Skeletal muscle tissue (tissue), 4 donors: ENCODE data around the gene DNAH2. TPM values are rescaled to one million over a fixed set of nuclear protein-coding genes. Genes with fewer than 3 reads are reported as not detected.

ENCODE experiments used
- H3K27ac ChIP-seq: one replicate; pipeline ENCODE4 v1.7.0; 2013; ENCODE audit warnings: mild to moderate bottlenecking, low read depth, low read length, inconsistent platforms
- H3K27me3 ChIP-seq, 3 donors: one replicate each; pipeline ENCODE4 v1.7.0; 2013; ENCODE audit warnings: low read length in 3 of 3; ENCODE audit not compliant: control insufficient read depth in 3 of 3, insufficient read depth in 3 of 3
- H3K36me3 ChIP-seq, 3 donors: one replicate each; pipeline ENCODE4 v1.7.0; 2013; ENCODE audit warnings: low read length in 3 of 3; ENCODE audit not compliant: control insufficient read depth in 3 of 3, insufficient read depth in 3 of 3
- H3K4me1 ChIP-seq, 3 donors: one replicate each; pipeline ENCODE4 v1.7.0; 2013; ENCODE audit warnings: low read length in 3 of 3, mild to moderate bottlenecking in 3 of 3; ENCODE audit not compliant: control insufficient read depth in 3 of 3, insufficient read depth in 3 of 3
- H3K4me3 ChIP-seq, 3 donors: one replicate each; pipeline ENCODE4 v1.7.0; 2013; ENCODE audit warnings: low read length in 3 of 3
- H3K9ac ChIP-seq, 3 donors: one replicate each; pipeline ENCODE4 v1.7.0; 2013; ENCODE audit warnings: low read length in 3 of 3, mild to moderate bottlenecking in 3 of 3, moderate library complexity in 2 of 3, low read depth in 1 of 3
- H3K9me3 ChIP-seq, 3 donors: one replicate each; pipeline ENCODE4 v1.7.0; 2013; ENCODE audit warnings: low read length in 3 of 3; ENCODE audit not compliant: control insufficient read depth in 3 of 3
- total RNA-seq: library from RNA; depleted of rRNA; stranded (reverse); fragments of >200 nt; gene quantifications from one replicate; pipeline ENCODE4 v1.2.3, GENCODE V29; 2014
- donor health status: Osteomylitis.

Gene DNAH2
- total RNA-seq, 1 donor from 2014 or later, result 0.52 TPM

- Histone ChIP-seq H3K9me3 (no peaks in the 10 kb centered on the region), H3K4me1 (peaks cover 46 to 59% (median 49%) of the 10 kb centered on the region in 3 donors), H3K9ac (peak overlapping the region; percentile 96 to 100 (median 99)), H3K4me3 (peak overlapping the region; percentile 83 to 98 (median 97)), H3K36me3 (peaks cover 0 to 4% (median 0%) of the 10 kb centered on the region in 3 donors), H3K27me3 (no peaks in the 10 kb centered on the region), H3K27ac (peak overlapping the region; percentile 100)
Measured at GRCh38 chr17:7835814-7836595, 118.5 kb downstream of the DNAH2 start.

- Histone ChIP-seq H3K27ac (peak overlapping the region; percentile 100), H3K4me1 (peaks cover 51 to 65% (median 54%) of the 10 kb centered on the region in 3 donors), H3K9me3 (no peaks in the 10 kb centered on the region), H3K27me3 (no peaks in the 10 kb centered on the region), H3K36me3 (peaks cover 0 to 4% (median 3%) of the 10 kb centered on the region in 3 donors), H3K4me3 (peak overlapping the region; percentile 83 to 98 (median 97)), H3K9ac (peak overlapping the region; percentile 96 to 100 (median 99))
Measured at GRCh38 chr17:7836596-7837407, 119.3 kb downstream of the DNAH2 start.

GRCh38 chr17:7837408-7838088 lies 120.0 kb downstream of the DNAH2 start:
- Histone ChIP-seq H3K9me3 (no peaks in the 10 kb centered on the region), H3K4me1 (peaks cover 51 to 65% (median 58%) of the 10 kb centered on the region in 3 donors), H3K9ac (peak overlapping the region; percentile 96 to 100 (median 99)), H3K36me3 (peaks cover 0 to 4% (median 3%) of the 10 kb centered on the region in 3 donors), H3K27me3 (no peaks in the 10 kb centered on the region), H3K4me3 (peak overlapping the region; percentile 83 to 98 (median 97)), H3K27ac (peak overlapping the region; percentile 100)

- Histone ChIP-seq H3K9me3 (no peaks in the 10 kb centered on the region), H3K9ac (peak overlapping the region; percentile 52 to 100 (median 58)), H3K27me3 (no peaks in the 10 kb centered on the region), H3K36me3 (peaks cover 0 to 4% (median 3%) of the 10 kb centered on the region in 3 donors), H3K4me3 (peak overlapping the region; percentile 52 to 98 (median 55)), H3K27ac (peak overlapping the region; percentile 100), H3K4me1 (peaks cover 54 to 69% (median 63%) of the 10 kb centered on the region in 3 donors)
Measured at GRCh38 chr17:7838090-7839075, 120.8 kb downstream of the DNAH2 start.

- Histone ChIP-seq H3K36me3 (peaks cover 0 to 4% (median 3%) of the 10 kb centered on the region in 3 donors), H3K9me3 (no peaks in the 10 kb centered on the region), H3K27me3 (no peaks in the 10 kb centered on the region), H3K4me1 (peaks cover 53 to 74% (median 64%) of the 10 kb centered on the region in 3 donors), H3K4me3 (peak overlapping the region; percentile 52 to 70 (median 55)), H3K27ac (peak overlapping the region; percentile 79), H3K9ac (peak overlapping the region; percentile 52 to 82 (median 58))
Measured at GRCh38 chr17:7839190-7839875, 121.8 kb downstream of the DNAH2 start.

GRCh38 chr17:7839876-7840261 lies 122.3 kb downstream of the DNAH2 start:
- H3K4me1 ChIP-seq, result peaks cover 56 to 71% (median 66%) of the 10 kb centered on the region in 3 donors

GRCh38 chr17:7840441-7840840 lies 122.9 kb downstream of the DNAH2 start:
- peaks cover 61 to 72% (median 69%) of the 10 kb centered on the region in 3 donors for H3K4me1 ChIP-seq
- H3K4me3 ChIP-seq, result no peak overlapping the region
- peaks cover 0 to 6% (median 5%) of the 10 kb centered on the region in 3 donors for H3K36me3 ChIP-seq
- H3K27me3 ChIP-seq, result no peaks in the 10 kb centered on the region
- peak overlapping the region; percentile 95 for H3K27ac ChIP-seq
- H3K9me3 ChIP-seq, result no peaks in the 10 kb centered on the region
- peak overlapping the region in 2 of 3 donors; percentile 18 to 35 for H3K9ac ChIP-seq

More at GRCh38 chr17:7839876-7840261, 122.3 kb downstream of the DNAH2 start:
- H3K27me3 ChIP-seq, result no peaks in the 10 kb centered on the region
- H3K36me3 ChIP-seq, result peaks cover 0 to 4% (median 3%) of the 10 kb centered on the region in 3 donors
- H3K9ac ChIP-seq, result peak overlapping the region in 1 of 3 donors; percentile 82
- no peak overlapping the region for H3K4me3 ChIP-seq
- H3K27ac ChIP-seq, result peak overlapping the region; percentile 95
- no peaks in the 10 kb centered on the region for H3K9me3 ChIP-seq

- Histone ChIP-seq H3K9me3 (no peaks in the 10 kb centered on the region), H3K36me3 (peaks cover 0 to 9% (median 8%) of the 10 kb centered on the region in 3 donors), H3K9ac (peak overlapping the region; percentile 60 to 95 (median 89)), H3K27ac (peak overlapping the region; percentile 95), H3K4me1 (peaks cover 65 to 76% (median 73%) of the 10 kb centered on the region in 3 donors), H3K4me3 (peak overlapping the region; percentile 74 to 94 (median 92)), H3K27me3 (no peaks in the 10 kb centered on the region)
Measured at GRCh38 chr17:7840875-7841274, 123.3 kb downstream of the DNAH2 start.
